Cardiac muscle cell (in vitro differentiated cells and primary cell): ENCODE data around the gene CTSD. TPM values are rescaled to one million over a fixed set of nuclear protein-coding genes. Genes with fewer than 3 reads are reported as not detected.

Source experiments
- DNase-seq, 2 donors: peaks; one replicate each; pipeline versions ENCODE4 v3.0.0 to v3.0.0-alpha.2; 2010 to 2017; ENCODE audit warnings: low read depth in 1 of 2, low spot score in 1 of 2
- H3K27ac ChIP-seq: fragments of 200-600 bp; sonication (generic); 2 replicates; pipeline ENCODE4 v1.5.1; 2016
- H3K27me3 ChIP-seq: fragments of 200-600 bp; sonication (generic); 2 replicates; pipeline ENCODE4 v1.6.0; 2016; ENCODE audit warnings: control low read depth
- H3K36me3 ChIP-seq: fragments of 200-600 bp; sonication (generic); 2 replicates; pipeline ENCODE4 v1.5.1; 2016; ENCODE audit warnings: control low read depth
- H3K4me1 ChIP-seq: fragments of 200-600 bp; sonication (generic); 2 replicates; pipeline ENCODE4 v1.8.1; 2017; ENCODE audit warnings: low read depth, mild to moderate bottlenecking, mixed run types
- H3K4me3 ChIP-seq: fragments of 200-600 bp; sonication (generic); 2 replicates; pipeline ENCODE4 v1.5.1; 2016; ENCODE audit warnings: mild to moderate bottlenecking
- H3K9me3 ChIP-seq: fragments of 200-600 bp; sonication (generic); 2 replicates; pipeline ENCODE4 v1.5.1; 2017; ENCODE audit warnings: low read depth, mild to moderate bottlenecking, control low read depth
- CTCF ChIP-seq: IDR thresholded peaks from 2 replicates; pipeline ENCODE4 v1.5.1; 2012; ENCODE audit warnings: low read depth, mild to moderate bottlenecking, low read length
- polyA plus RNA-seq: library from polyadenylated mRNA; unstranded; fragments of >200 nt; fragmentation: Nextera tagmentation; extraction: Ambion mirVana; gene quantifications from 2 replicates; pipeline ENCODE4 v1.2.1, GENCODE V29; 2016
- total RNA-seq: library from RNA; depleted of rRNA; stranded (reverse); fragments of >200 nt; gene quantifications from 2 replicates; pipeline ENCODE4 v1.2.3, GENCODE V29; 2016

Gene CTSD
- total and polyA plus RNA-seq, 2 experiments from 2014 or later, result 221 to 258 TPM

GRCh38 chr11:1729692-1730011 is 34.1 kb downstream of the CTSD start:
- H3K4me1 ChIP-seq, result no peaks in the 10 kb centered on the region
- H3K9me3 ChIP-seq, result no peaks in the 10 kb centered on the region
- no peak overlapping the region for H3K4me3 ChIP-seq
- no peak for DNase-seq
- no peaks in the 10 kb centered on the region for H3K36me3 ChIP-seq
- TF ChIP-seq CTCF, result no peak
- H3K27ac ChIP-seq, result no peak overlapping the region
- peaks cover 43% of the 10 kb centered on the region for H3K27me3 ChIP-seq

- no peak for TF ChIP-seq CTCF
- no peaks in the 10 kb centered on the region for H3K4me1 ChIP-seq
- H3K9me3 ChIP-seq, result no peaks in the 10 kb centered on the region
- no peak for DNase-seq
- H3K36me3 ChIP-seq, result no peaks in the 10 kb centered on the region
- no peak overlapping the region for H3K4me3 ChIP-seq
- H3K27ac ChIP-seq, result no peak overlapping the region
- H3K27me3 ChIP-seq, result peaks cover 43% of the 10 kb centered on the region
These were observed 34.6 kb downstream of the CTSD start for GRCh38 chr11:1728931-1729691.

GRCh38 chr11:1728301-1728700 is 35.4 kb downstream of the CTSD start:
- H3K27ac ChIP-seq, result no peak overlapping the region
- H3K4me3 ChIP-seq, result no peak overlapping the region
- TF ChIP-seq CTCF, result no peak
- no peak for DNase-seq
- H3K27me3 ChIP-seq, result peaks cover 36% of the 10 kb centered on the region
- H3K36me3 ChIP-seq, result no peaks in the 10 kb centered on the region
- H3K9me3 ChIP-seq, result no peaks in the 10 kb centered on the region
- no peaks in the 10 kb centered on the region for H3K4me1 ChIP-seq

- DNase-seq, result no peak
- Histone ChIP-seq H3K4me1 (no peaks in the 10 kb centered on the region), H3K9me3 (no peaks in the 10 kb centered on the region), H3K4me3 (no peak overlapping the region), H3K27me3 (peaks cover 34% of the 10 kb centered on the region), H3K36me3 (no peaks in the 10 kb centered on the region), H3K27ac (no peak overlapping the region)
- no peak for TF ChIP-seq CTCF
These were observed 35.9 kb downstream of the CTSD start for GRCh38 chr11:1727861-1728260.

GRCh38 chr11:1727096-1727690 is 36.5 kb downstream of the CTSD start:
- peaks cover 32% of the 10 kb centered on the region for H3K27me3 ChIP-seq

More at GRCh38 chr11:1727096-1727690, 36.5 kb downstream of the CTSD start:
- no peaks in the 10 kb centered on the region for H3K4me1 ChIP-seq
- H3K27ac ChIP-seq, result no peak overlapping the region
- H3K4me3 ChIP-seq, result no peak overlapping the region
- no peak for TF ChIP-seq CTCF
- H3K36me3 ChIP-seq, result no peaks in the 10 kb centered on the region
- H3K9me3 ChIP-seq, result no peaks in the 10 kb centered on the region
- no peak for DNase-seq
